Neural crest cell (in vitro differentiated cells): ENCODE results near the gene SCP2. TPM values are rescaled to one million over a fixed set of nuclear protein-coding genes. Genes with fewer than 3 reads are reported as not detected.
"Not testable (repeated sequence)": the region's sequence is repeated elsewhere in the genome, so short reads cannot be mapped to it uniquely, and the experiment has no call there.

Source experiments
- DNase-seq: peaks from one replicate; pipeline ENCODE4 v3.0.0; 2021; ENCODE audit warnings: low read depth, mixed read lengths, low spot score
- H3K27ac Mint-ChIP-seq: one replicate; pipeline ENCODE4 v1.8.0; 2021; ENCODE audit warnings: mild to moderate bottlenecking, mixed read lengths; ENCODE audit not compliant: unreplicated experiment
- H3K27me3 Mint-ChIP-seq: 2 replicates; pipeline ENCODE4 v1.8.0; 2021; ENCODE audit warnings: low read depth, mild to moderate bottlenecking, mixed read lengths
- H3K36me3 Mint-ChIP-seq: 2 replicates; pipeline ENCODE4 v1.8.0; 2021; ENCODE audit warnings: low read depth, mild to moderate bottlenecking, mixed read lengths
- H3K4me1 Mint-ChIP-seq: 2 replicates; pipeline ENCODE4 v1.8.0; 2021; ENCODE audit warnings: mixed read lengths
- H3K4me3 Mint-ChIP-seq: one replicate; pipeline ENCODE4 v1.8.0; 2021; ENCODE audit warnings: mild to moderate bottlenecking, mixed read lengths
- H3K9me3 Mint-ChIP-seq: 2 replicates; pipeline ENCODE4 v1.8.0; 2021; ENCODE audit warnings: mixed read lengths
- total RNA-seq: library from RNA; stranded (reverse); gene quantifications from 2 replicates; pipeline ENCODE4 v1.2.1, GENCODE V29; 2021
- TF ChIP-seq, protein P1 (sequence below): fragments of 200-600 bp; sonication (generic); conservative IDR thresholded peaks from 2 replicates; pipeline ENCODE4 v1.5.0; 2021; ENCODE audit warnings: antibody characterized with exemption, mild to moderate bottlenecking

The SCP2 gene
- total RNA-seq, 1 donor from 2014 or later, result 61.8 TPM

DNA sequence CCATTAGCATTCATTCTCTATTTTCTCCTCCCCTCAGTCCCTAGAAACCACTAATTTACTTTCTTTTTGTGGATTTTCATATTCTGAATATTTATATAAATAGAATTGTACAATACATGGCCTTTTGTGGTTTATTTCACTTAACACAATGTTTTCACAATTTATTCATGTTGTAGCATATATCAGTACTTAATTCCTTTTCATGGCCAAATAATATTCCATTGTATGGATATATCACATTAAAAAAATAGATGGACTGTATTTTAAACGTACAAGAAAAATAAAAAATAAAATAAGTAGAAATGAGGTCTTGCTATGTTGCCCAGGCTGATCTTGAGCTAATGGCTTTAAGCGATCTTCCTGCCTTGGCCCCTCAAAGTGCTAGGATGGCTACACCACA, 25.0 kb downstream of the SCP2 start:
- Mint-ChIP-seq H3K36me3 (no peaks in the 10 kb centered on the region), H3K4me1 (peaks cover 10% of the 10 kb centered on the region), H3K27me3 (no peaks in the 10 kb centered on the region), H3K9me3 (no peaks in the 10 kb centered on the region), H3K4me3 (no peak overlapping the region), H3K27ac (no peak overlapping the region)
- DNase-seq, result no peak
- TF ChIP-seq, protein P1, sequence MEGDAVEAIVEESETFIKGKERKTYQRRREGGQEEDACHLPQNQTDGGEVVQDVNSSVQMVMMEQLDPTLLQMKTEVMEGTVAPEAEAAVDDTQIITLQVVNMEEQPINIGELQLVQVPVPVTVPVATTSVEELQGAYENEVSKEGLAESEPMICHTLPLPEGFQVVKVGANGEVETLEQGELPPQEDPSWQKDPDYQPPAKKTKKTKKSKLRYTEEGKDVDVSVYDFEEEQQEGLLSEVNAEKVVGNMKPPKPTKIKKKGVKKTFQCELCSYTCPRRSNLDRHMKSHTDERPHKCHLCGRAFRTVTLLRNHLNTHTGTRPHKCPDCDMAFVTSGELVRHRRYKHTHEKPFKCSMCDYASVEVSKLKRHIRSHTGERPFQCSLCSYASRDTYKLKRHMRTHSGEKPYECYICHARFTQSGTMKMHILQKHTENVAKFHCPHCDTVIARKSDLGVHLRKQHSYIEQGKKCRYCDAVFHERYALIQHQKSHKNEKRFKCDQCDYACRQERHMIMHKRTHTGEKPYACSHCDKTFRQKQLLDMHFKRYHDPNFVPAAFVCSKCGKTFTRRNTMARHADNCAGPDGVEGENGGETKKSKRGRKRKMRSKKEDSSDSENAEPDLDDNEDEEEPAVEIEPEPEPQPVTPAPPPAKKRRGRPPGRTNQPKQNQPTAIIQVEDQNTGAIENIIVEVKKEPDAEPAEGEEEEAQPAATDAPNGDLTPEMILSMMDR, result no peak

DNA sequence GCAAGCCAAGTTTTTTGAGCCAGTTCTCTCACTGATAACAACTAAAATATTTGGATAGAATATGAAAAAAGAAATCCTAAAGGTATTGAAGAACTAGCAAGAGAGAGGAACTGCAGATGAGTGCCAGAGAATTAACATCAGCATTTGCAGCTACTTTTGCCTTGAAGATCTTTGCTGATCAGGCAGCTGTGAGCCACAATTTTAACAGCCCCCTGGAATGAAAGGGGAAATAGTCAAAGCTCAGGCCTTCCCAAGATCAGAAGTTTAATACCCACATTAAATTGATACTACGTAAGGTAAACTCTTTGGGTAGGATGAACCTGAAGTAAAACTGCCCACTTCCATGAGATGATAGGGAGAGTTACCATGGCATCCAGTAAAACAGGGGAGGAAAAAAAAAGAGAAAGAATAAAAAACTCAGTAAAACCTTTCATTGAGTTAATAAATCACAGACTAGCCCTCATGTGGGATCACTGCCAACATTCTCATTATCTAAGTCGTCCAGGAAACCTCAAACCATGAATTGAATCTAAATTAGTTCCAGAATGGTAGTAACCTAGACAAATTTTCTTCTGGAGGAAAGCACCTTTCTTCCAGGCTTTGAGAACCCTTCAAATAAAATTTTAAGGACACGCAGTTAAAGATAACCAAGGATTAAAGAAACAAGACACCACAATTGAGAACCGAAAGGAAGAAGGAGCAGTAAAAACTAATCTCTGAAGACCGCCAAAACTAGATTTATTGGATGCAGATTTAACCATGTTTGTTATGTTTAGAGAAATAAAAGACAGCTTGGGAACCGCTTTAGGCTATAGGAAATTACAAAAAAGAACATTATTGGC, 28.3 kb downstream of the SCP2 start:
- peaks cover 10% of the 10 kb centered on the region for H3K4me1 Mint-ChIP-seq
- no peak overlapping the region for H3K4me3 Mint-ChIP-seq
- no peak overlapping the region for H3K27ac Mint-ChIP-seq

DNA sequence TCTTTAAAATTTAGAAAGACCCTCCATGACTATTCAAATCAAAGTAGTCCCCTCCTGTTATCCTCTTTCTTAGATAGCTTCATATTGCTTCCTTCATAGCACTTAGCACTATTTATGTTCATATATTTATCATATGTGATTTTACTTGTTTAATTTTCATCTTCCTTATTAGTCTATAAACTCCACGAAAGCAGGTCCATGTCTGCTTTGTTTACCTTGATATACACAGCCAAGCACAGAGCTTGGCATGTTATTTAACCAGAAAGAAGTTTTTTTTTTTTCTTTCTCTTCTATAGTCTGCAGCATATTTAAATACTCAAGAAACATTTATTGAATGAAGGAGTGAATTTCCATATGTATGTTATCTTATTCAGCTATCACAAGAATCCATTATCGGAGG, 36.0 kb downstream of the SCP2 start:
- Mint-ChIP-seq H3K27ac (no peak overlapping the region), H3K36me3 (no peaks in the 10 kb centered on the region), H3K27me3 (no peaks in the 10 kb centered on the region), H3K4me3 (no peak overlapping the region), H3K9me3 (no peaks in the 10 kb centered on the region), H3K4me1 (no peaks in the 10 kb centered on the region)
- TF ChIP-seq, protein P1, result no peak
- no peak for DNase-seq

More for the DNA sequence above, 28.3 kb downstream of the SCP2 start:
- no peaks in the 10 kb centered on the region for H3K9me3 Mint-ChIP-seq
- H3K27me3 Mint-ChIP-seq, result no peaks in the 10 kb centered on the region
- no peak for DNase-seq
- TF ChIP-seq, protein P1, result no peak
- H3K36me3 Mint-ChIP-seq, result no peaks in the 10 kb centered on the region

- no peak overlapping the region for H3K27ac Mint-ChIP-seq
- no peaks in the 10 kb centered on the region for H3K27me3 Mint-ChIP-seq
- H3K4me1 Mint-ChIP-seq, result no peaks in the 10 kb centered on the region
- no peaks in the 10 kb centered on the region for H3K9me3 Mint-ChIP-seq
- no peak overlapping the region for H3K4me3 Mint-ChIP-seq
- no peak for DNase-seq
- TF ChIP-seq, protein P1, result no peak
- H3K36me3 Mint-ChIP-seq, result no peaks in the 10 kb centered on the region
Observed at GRCh38 chr1:52967666-52968065, 40.6 kb downstream of the SCP2 start.

DNA sequence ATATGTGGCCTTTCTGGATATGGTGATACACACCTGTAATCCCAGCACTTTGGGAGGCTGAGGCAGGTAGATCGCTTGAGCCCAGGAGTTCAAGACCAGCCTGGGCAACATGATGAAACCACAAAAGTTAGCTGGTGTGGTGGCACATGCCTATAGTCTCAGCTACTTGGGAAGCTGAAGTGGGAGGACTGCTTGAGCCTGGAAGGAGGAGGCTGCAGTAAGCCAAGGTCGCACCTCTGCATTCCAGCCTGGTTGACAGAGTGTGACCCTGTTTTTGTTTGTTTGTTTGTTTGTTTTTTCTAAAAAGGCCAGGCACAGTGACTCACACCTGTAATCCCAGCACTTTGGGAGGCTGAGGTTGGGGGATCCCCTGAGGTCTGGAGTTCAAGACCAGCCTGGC, 42.2 kb downstream of the SCP2 start:
- DNase-seq, H3K27me3 Mint-ChIP-seq, H3K4me1 Mint-ChIP-seq, H3K4me3 Mint-ChIP-seq, H3K27ac Mint-ChIP-seq, H3K9me3 Mint-ChIP-seq, H3K36me3 Mint-ChIP-seq: not testable (repeated sequence)

DNA sequence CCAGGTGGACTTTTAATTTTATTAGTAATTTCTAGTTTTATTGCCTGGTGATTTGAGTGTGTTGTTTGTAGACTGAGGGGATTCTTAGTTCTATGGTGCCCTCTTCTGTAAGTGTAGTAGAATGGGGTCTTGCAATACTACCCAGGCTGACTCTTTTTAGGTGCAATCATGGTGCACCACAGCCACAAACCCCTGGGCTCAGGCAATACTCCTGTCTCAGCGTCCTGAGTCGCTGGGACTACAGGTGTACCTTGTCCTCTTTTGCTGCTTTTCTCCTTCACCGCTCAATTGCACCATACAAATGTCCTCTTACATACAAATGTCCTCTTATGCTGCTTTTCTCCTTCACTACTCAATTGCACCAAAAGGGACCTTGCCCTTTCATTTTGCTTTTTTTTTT, 43.1 kb downstream of the SCP2 start:
- Mint-ChIP-seq H3K4me3 (no peak overlapping the region), H3K27me3 (no peaks in the 10 kb centered on the region), H3K4me1 (no peaks in the 10 kb centered on the region), H3K9me3 (no peaks in the 10 kb centered on the region), H3K27ac (no peak overlapping the region), H3K36me3 (no peaks in the 10 kb centered on the region)
- TF ChIP-seq, protein P1, result peak; percentile 42
- DNase-seq, result no peak
